ENCODE measurements around the gene NPSR1. TPM values are rescaled to one million over a fixed set of nuclear protein-coding genes. Genes with fewer than 3 reads are reported as not detected.
"Not testable (repeated sequence)": the region's sequence is repeated elsewhere in the genome, so short reads cannot be mapped to it uniquely, and the experiment has no call there.

NPSR1 gene
- total RNA-seq, 1 experiment from 2014 or later = not detected

GRCh38 chr7:34787586-34787985 is 129.6 kb downstream of the NPSR1 start:
- DNase-seq = no peak
- Mint-ChIP-seq H3K4me1 (ENCODE audit: low read depth, unreplicated experiment) (no peaks in the 10 kb centered on the region), H3K36me3 (ENCODE audit: insufficient read depth, unreplicated experiment) (no peaks in the 10 kb centered on the region), H3K9me3 (ENCODE audit: low read depth, unreplicated experiment) (peaks cover 5% of the 10 kb centered on the region), H3K27me3 (ENCODE audit: unreplicated experiment) (no peaks in the 10 kb centered on the region), H3K4me3 (ENCODE audit: low read depth, unreplicated experiment) (no peak overlapping the region), H3K27ac (ENCODE audit: unreplicated experiment) (no peak overlapping the region)
- CTCF ChIA-PET = interaction anchor here (0.5 kb wide), 1 partner anchor 210 kb away, joined by 4 read pairs; no protein-coding TSS in a partner anchor
- intact Hi-C loops (cut with micrococcal nuclease; ENCODE audit: unreplicated experiment) = no loop called here
- BruUV-seq (replicated peaks) = no TSS peak
- TF ChIP-seq CTCF (IDR thresholded peaks at IDR 0.05; ENCODE audit: unreplicated experiment) = no peak

- no peak overlapping the region for H3K27ac Mint-ChIP-seq (ENCODE audit: unreplicated experiment)
- H3K27me3 Mint-ChIP-seq (ENCODE audit: unreplicated experiment) = peaks cover 9% of the 10 kb centered on the region
- no peaks in the 10 kb centered on the region for H3K9me3 Mint-ChIP-seq (ENCODE audit: low read depth, unreplicated experiment)
- no peaks in the 10 kb centered on the region for H3K4me1 Mint-ChIP-seq (ENCODE audit: low read depth, unreplicated experiment)
- no peak for TF ChIP-seq CTCF (IDR thresholded peaks at IDR 0.05; ENCODE audit: unreplicated experiment)
- DNase-seq = no peak
- CTCF ChIA-PET = no interaction called here
- intact Hi-C loops (cut with micrococcal nuclease; ENCODE audit: unreplicated experiment) = no loop called here
- no peak overlapping the region for H3K4me3 Mint-ChIP-seq (ENCODE audit: low read depth, unreplicated experiment)
- BruUV-seq (replicated peaks) = no TSS peak
- no peaks in the 10 kb centered on the region for H3K36me3 Mint-ChIP-seq (ENCODE audit: insufficient read depth, unreplicated experiment)
These were observed 148.8 kb downstream of the NPSR1 start for GRCh38 chr7:34806831-34807230.

DNA sequence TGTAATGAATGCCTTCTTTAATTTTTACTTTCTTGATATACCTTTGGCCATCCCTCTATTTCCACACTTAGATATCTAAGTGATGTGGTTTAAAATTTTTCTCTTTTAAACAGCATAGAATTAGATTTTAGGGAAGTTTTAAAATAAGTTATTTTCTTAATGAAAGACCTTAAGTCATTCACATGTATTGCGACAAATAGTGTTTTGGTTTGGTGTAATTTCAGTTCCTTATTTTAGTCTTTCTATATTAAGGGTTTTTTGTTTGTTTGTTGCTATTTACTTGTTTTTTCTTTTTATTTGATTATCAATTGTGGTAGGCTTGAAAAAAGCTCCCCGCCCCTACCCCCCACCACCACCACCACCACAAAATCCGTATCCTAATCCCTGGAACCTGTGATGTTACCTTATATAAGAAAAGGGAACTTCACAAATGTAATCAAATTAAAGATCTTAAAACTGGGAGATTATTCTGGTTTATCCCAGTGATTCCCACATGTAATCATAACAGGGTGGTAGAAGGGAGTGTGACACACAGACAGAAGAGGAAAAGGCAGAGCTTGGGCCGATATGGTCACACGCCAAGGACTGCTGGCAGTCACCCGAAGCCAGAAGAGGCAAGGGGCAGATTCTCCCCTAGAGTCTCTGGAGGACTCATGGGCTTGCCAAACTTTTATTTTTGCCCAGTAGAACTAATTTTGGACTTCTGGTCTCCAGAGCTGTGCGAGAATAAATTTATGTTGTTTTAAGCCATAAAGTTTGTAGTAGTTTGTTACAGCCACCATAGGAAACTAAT is 149.7 kb downstream of the NPSR1 start:
- H3K36me3 Mint-ChIP-seq (ENCODE audit: insufficient read depth, unreplicated experiment) = no peaks in the 10 kb centered on the region

DNA sequence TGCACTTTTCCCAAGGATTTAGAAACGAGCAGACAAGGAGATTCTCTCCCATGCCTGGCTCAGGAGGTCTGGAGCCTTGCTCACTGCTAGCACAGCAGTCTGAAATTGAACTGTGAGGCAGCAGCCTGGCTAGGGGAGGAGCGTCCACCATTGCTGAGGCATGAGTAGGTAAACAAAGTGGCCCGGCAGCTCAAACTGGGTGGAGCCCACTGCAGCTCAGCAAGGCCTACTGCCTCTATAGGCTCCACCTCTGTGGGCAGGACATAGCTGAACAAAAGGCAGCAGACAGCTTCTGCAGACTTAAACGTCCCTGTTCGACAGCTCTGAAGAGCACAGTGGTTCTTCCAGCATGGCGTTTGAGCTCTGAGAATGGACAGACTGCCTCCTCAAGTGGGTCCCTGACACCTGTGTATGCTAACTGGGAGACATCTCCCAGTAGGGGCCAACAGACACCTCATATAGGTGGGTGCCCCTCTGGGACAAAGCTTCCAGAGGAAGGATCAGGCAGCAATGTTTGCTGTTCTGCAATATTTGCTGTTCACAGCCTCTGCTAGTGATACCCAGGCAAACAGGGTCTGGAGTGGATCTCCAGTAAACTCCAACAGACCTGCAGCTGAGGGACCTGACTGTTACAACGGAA is 156.3 kb downstream of the NPSR1 start:
- H3K27me3 Mint-ChIP-seq (ENCODE audit: unreplicated experiment) = peaks cover 12% of the 10 kb centered on the region
- CTCF ChIA-PET; BruUV-seq (replicated peaks); H3K4me1 Mint-ChIP-seq (ENCODE audit: low read depth, unreplicated experiment); H3K9me3 Mint-ChIP-seq (ENCODE audit: low read depth, unreplicated experiment); H3K27ac Mint-ChIP-seq (ENCODE audit: unreplicated experiment); intact Hi-C loops (cut with micrococcal nuclease; ENCODE audit: unreplicated experiment); H3K36me3 Mint-ChIP-seq (ENCODE audit: insufficient read depth, unreplicated experiment); DNase-seq; H3K4me3 Mint-ChIP-seq (ENCODE audit: low read depth, unreplicated experiment): not testable (repeated sequence)

More for the DNA sequence above, 149.7 kb downstream of the NPSR1 start:
- H3K4me3 Mint-ChIP-seq (ENCODE audit: low read depth, unreplicated experiment) = no peak overlapping the region
- no TSS peak for BruUV-seq (replicated peaks)
- no peaks in the 10 kb centered on the region for H3K4me1 Mint-ChIP-seq (ENCODE audit: low read depth, unreplicated experiment)
- TF ChIP-seq CTCF (IDR thresholded peaks at IDR 0.05; ENCODE audit: unreplicated experiment) = no peak
- no peak for DNase-seq
- no peaks in the 10 kb centered on the region for H3K9me3 Mint-ChIP-seq (ENCODE audit: low read depth, unreplicated experiment)
- intact Hi-C loops (cut with micrococcal nuclease; ENCODE audit: unreplicated experiment) = no loop called here
- CTCF ChIA-PET = no interaction called here
- no peak overlapping the region for H3K27ac Mint-ChIP-seq (ENCODE audit: unreplicated experiment)
- H3K27me3 Mint-ChIP-seq (ENCODE audit: unreplicated experiment) = peaks cover 12% of the 10 kb centered on the region

All from Calu3 (cell line).